GM12873 (cell line): ENCODE measurements around the gene ATP5F1D.

Experiments
- CTCF ChIP-seq: IDR thresholded peaks from 2 replicates; pipeline ENCODE4 v1.5.1; 2012; ENCODE audit warnings: low read depth, mild to moderate bottlenecking, moderate library complexity, low read length, control low read depth; ENCODE audit not compliant: insufficient read depth; ENCODE audit errors: missing control alignments

The ATP5F1D gene

GRCh38 chr19:1231729-1232637 is 9.6 kb upstream of the ATP5F1D start:
- TF ChIP-seq CTCF = no peak

- no peak for TF ChIP-seq CTCF
Observed at GRCh38 chr19:1232652-1233072, 8.9 kb upstream of the ATP5F1D start.

- no peak for TF ChIP-seq CTCF
Observed at GRCh38 chr19:1233115-1233667, 8.4 kb upstream of the ATP5F1D start.

GRCh38 chr19:1234051-1234954 is 7.2 kb upstream of the ATP5F1D start:
- no peak for TF ChIP-seq CTCF

- TF ChIP-seq CTCF = no peak
Observed at GRCh38 chr19:1234955-1235380, 6.6 kb upstream of the ATP5F1D start.

- TF ChIP-seq CTCF = no peak
Observed at GRCh38 chr19:1235625-1236538, 5.7 kb upstream of the ATP5F1D start.
